NCI-H460 (cell line): ENCODE data around the gene MRTFA. TPM values are rescaled to one million over a fixed set of nuclear protein-coding genes. Genes with fewer than 3 reads are reported as not detected.

Source experiments
- DNase-seq: peaks from one replicate; pipeline ENCODE4 v3.0.0-alpha.2; 2016; ENCODE audit warnings: low read depth; ENCODE audit errors: extremely low read depth
- total RNA-seq: library from RNA; depleted of rRNA; stranded (reverse); fragments of >200 nt; shearing (Covaris generic); gene quantifications from 2 replicates; pipeline ENCODE4 v1.2.3, GENCODE V29; 2014; rRNA removed

The MRTFA gene
- total RNA-seq, 1 experiment from 2014 or later = 5.7 TPM

GRCh38 chr22:40376149-40376548 is 260.4 kb downstream of the MRTFA start:
- no peak for DNase-seq

- DNase-seq = no peak
Measured at GRCh38 chr22:40374567-40374966, 262.0 kb downstream of the MRTFA start.

GRCh38 chr22:40368836-40369235 is 267.7 kb downstream of the MRTFA start:
- DNase-seq = no peak

GRCh38 chr22:40368016-40368415 is 268.5 kb downstream of the MRTFA start:
- DNase-seq = no peak

GRCh38 chr22:40367342-40367741 is 269.2 kb downstream of the MRTFA start:
- DNase-seq = no peak

- DNase-seq = no peak
Measured at GRCh38 chr22:40366068-40366467, 270.5 kb downstream of the MRTFA start.

- DNase-seq = no peak
Measured at GRCh38 chr22:40364431-40364830, 272.1 kb downstream of the MRTFA start.

- no peak for DNase-seq
Measured at GRCh38 chr22:40363059-40363458, 273.5 kb downstream of the MRTFA start.

- DNase-seq = no peak
Measured at GRCh38 chr22:40361100-40361499, 275.4 kb downstream of the MRTFA start.

Other genes with a start within 250 kb of the MRTFA start
- not detected in 2 replicates for gene MCHR1, start 42.8 kb upstream of the MRTFA start, total RNA-seq
- gene SLC25A17, start 182.6 kb upstream of the MRTFA start, total RNA-seq = 35.9 and 36.8 TPM in 2 replicates
- gene ST13, start 219.9 kb upstream of the MRTFA start, total RNA-seq = 156 and 178 TPM in 2 replicates
- gene XPNPEP3, start 220.4 kb upstream of the MRTFA start, total RNA-seq = 15.1 and 15.2 TPM in 2 replicates
- gene DNAJB7, start 225.4 kb upstream of the MRTFA start, total RNA-seq = not detected in 2 replicates